ENCODE results near the gene COL19A1. TPM values are rescaled to one million over a fixed set of nuclear protein-coding genes. Genes with fewer than 3 reads are reported as not detected.

The COL19A1 gene
- total and polyA plus RNA-seq, 2 of the 13 experiments (the other 11 are each of a cell fraction or from before 2014, with no cell fraction given), result not detected

GRCh38 chr6:70082830-70083229, 216.5 kb downstream of the COL19A1 start:
- Histone ChIP-seq H3K9ac (ENCODE audit: insufficient read depth, low read depth, low read length) (no peak overlapping the region), H3K36me3 (replicated peaks in 1 of 2; ENCODE audit: control insufficient read depth in 1 of 2, insufficient read depth in 2 of 2, low read length in 2 of 2) (no peaks in the 10 kb centered on the region), H3K27me3 (ENCODE audit: control insufficient read depth in 1 of 2, insufficient read depth in 2 of 2, low read length in 2 of 2) (no peaks in the 10 kb centered on the region; a peak in 1 of 5 replicates), H3K4me1 (ENCODE audit: insufficient read depth, low read length) (no peaks in the 10 kb centered on the region), H3K27ac (ENCODE audit: extremely low read length, insufficient read depth, low read length) (no peak overlapping the region), H3K9me3 (ENCODE audit: low read length) (no peaks in the 10 kb centered on the region), H4K20me1 (ENCODE audit: insufficient read depth, low read length) (no peaks in the 10 kb centered on the region), H3K79me2 (ENCODE audit: insufficient read depth, low read length) (no peaks in the 10 kb centered on the region), H3K4me2 (ENCODE audit: low read depth, low read length) (no peak overlapping the region), H2AFZ (ENCODE audit: low read length) (no peak overlapping the region), H3K4me3 (replicated peaks in 1 of 3; ENCODE audit: insufficient read depth in 1 of 3, low read depth in 2 of 3, low read length in 3 of 3) (no peak overlapping the region)
- DNase-seq (ENCODE audit: low spot score) (no peak), ATAC-seq (no peak), FAIRE-seq (no peak)
- ChIA-PET POLR2A (no interaction called here), CTCF (ENCODE audit: low intra/inter-chr PET ratio, low total read pairs) (no interaction called here)
- WGBS (ENCODE audit: low lambda C conversion rate), result 0% methylated on average over 6 of the region's 7 CpGs
- no TSS peak for BruUV-seq (replicated peaks)
- intact Hi-C loops (cut with micrococcal nuclease; ENCODE audit: unreplicated experiment), result no loop called here
- TF ChIP-seq TOPORS (CRISPR knock-in tag; IDR thresholded peaks at IDR 0.05), result no peak
- TF ChIP-seq ERF (CRISPR knock-in tag; IDR thresholded peaks at IDR 0.05), result no peak
- no peak for TF ChIP-seq ZNF740 (CRISPR knock-in tag; IDR thresholded peaks at IDR 0.05)
- no peak for TF ChIP-seq ONECUT2 (CRISPR knock-in tag; IDR thresholded peaks at IDR 0.05)
- no peak for TF ChIP-seq ZNF713 (CRISPR knock-in tag; IDR thresholded peaks at IDR 0.05)
- no peak for TF ChIP-seq ATF2 (CRISPR knock-in tag; IDR thresholded peaks at IDR 0.05)
- TF ChIP-seq ZNF225 (CRISPR knock-in tag; IDR thresholded peaks at IDR 0.05), result no peak
- TF ChIP-seq ZNF296 (CRISPR knock-in tag; conservative IDR thresholded peaks at IDR 0.05), result no peak
- no peak for TF ChIP-seq ZNF121 (CRISPR knock-in tag; IDR thresholded peaks at IDR 0.05)
- TF ChIP-seq GPN1 (CRISPR knock-in tag; IDR thresholded peaks at IDR 0.05; ENCODE audit: borderline replicate concordance), result no peak
- no peak for TF ChIP-seq PRDM15 (CRISPR knock-in tag; IDR thresholded peaks at IDR 0.05)
- no peak for TF ChIP-seq ZNF280B (CRISPR knock-in tag; IDR thresholded peaks at IDR 0.05; ENCODE audit: borderline replicate concordance)
- in situ Hi-C loops (cut with HindIII; ENCODE audit: extremely low pct_ligation_motif_present, low pct_unique_long_range_greater_than_20kb), result no loop called here
